Muscle layer of duodenum (tissue), 2 donors: ENCODE results near the gene LHPP.

Source experiments
- H3K27ac ChIP-seq: one replicate; pipeline ENCODE4 v1.7.0; 2013; ENCODE audit warnings: mild to moderate bottlenecking, low read length
- H3K27me3 ChIP-seq: one replicate; pipeline ENCODE4 v1.7.0; 2013; ENCODE audit warnings: low read depth, mild to moderate bottlenecking, control low read depth, low read length
- H3K36me3 ChIP-seq, 2 donors: one replicate each; pipeline ENCODE4 v1.7.0; 2013; ENCODE audit warnings: low read length in 2 of 2, control low read depth in 1 of 2, mild to moderate bottlenecking in 1 of 2; ENCODE audit not compliant: insufficient read depth in 2 of 2, control insufficient read depth in 1 of 2
- H3K4me1 ChIP-seq, 2 donors: one replicate each; pipeline ENCODE4 v1.7.0; 2013; ENCODE audit warnings: low read length in 2 of 2, mild to moderate bottlenecking in 2 of 2, control low read depth in 1 of 2, moderate library complexity in 1 of 2; ENCODE audit not compliant: insufficient read depth in 2 of 2, control insufficient read depth in 1 of 2
- H3K4me3 ChIP-seq, 2 donors: one replicate each; pipeline ENCODE4 v1.7.0; 2013; ENCODE audit warnings: low read length in 2 of 2, low read depth in 1 of 2, mild to moderate bottlenecking in 1 of 2
- H3K9me3 ChIP-seq, 2 donors: one replicate each; pipeline ENCODE4 v1.7.0; 2013; ENCODE audit warnings: low read length in 2 of 2, control low read depth in 1 of 2, mild to moderate bottlenecking in 1 of 2; ENCODE audit not compliant: control insufficient read depth in 1 of 2
- donor health status: healthy.

LHPP gene

DNA sequence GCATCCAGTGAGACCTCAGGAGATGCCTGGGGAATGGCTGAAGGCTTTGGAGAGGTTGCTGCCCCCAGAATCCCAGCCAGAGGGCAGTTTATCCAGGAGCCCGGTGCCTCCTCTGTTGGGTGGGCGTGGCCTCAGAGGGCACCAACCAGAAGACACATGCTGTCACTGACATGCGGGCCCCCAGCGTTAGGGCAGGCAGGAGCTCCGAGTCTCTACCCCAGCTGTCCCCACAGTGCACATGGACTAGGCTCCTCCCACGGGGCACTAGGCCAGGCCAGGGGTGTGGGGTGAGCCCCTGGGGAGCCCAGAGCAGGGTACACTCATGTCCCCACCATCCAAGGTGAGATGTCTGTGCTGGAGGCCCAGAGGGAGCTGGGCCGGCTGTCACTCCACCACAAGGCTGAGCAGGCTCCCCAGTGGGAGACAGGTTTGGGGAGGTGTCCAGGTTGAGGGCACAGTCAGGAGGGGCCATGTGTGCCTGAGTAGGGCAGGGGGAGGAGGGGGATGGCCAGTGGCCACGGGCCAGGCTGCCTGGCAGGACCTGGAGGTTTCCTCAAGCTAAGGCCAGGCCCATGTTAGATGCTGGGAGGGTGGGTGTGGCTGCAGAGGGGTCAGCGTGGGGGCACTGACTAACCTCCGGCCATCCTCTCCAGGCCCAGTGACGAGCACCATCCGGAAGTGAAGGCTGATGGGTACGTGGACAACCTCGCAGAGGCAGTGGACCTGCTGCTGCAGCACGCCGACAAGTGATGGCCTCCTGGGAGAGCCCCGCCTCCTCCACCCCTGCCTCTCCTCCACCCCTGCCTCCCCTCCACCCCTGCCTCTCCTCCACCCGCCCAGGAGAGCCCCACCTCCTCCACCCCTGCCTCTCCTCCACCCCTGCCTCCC, 151.2 kb downstream of the LHPP start:
- Histone ChIP-seq H3K4me1 (peaks cover 4 to 11% of the 10 kb centered on the region in 2 donors), H3K9me3 (no peaks in the 10 kb centered on the region), H3K27me3 (no peaks in the 10 kb centered on the region), H3K4me3 (no peak overlapping the region), H3K36me3 (peaks cover 0 to 9% of the 10 kb centered on the region in 2 donors), H3K27ac (no peak overlapping the region)

DNA sequence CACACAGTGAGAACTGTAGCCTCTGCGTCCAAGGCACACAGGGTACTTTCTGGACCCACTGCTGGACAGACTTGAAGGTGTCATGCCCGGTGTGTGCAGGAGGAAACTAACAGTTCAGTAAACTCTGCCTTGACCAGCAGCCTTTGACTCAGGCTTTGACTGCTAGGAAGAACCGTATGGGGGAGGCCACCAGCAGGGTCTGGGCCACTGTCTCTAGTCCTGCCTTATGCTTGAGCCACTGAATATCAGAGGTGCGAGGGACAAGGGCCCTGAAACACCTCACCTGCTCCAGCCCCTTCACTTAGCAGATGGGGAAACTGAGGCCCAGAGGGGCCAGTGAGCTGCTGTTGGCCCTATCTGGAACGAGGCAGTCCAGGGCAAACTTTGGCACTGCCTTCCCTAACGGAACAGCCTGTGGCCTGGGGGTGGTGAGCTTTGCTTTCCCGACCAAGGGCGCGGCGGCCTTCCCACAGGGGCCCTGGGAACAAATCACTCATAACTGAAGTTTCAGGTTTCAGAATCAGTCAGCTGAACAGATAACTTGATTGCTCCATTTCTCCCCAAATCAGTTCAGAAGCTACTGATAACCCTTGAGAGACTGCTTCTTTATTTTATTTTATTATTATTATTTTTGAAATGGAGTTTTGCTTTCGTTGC, 152.5 kb downstream of the LHPP start:
- Histone ChIP-seq H3K36me3 (peaks cover 0 to 9% of the 10 kb centered on the region in 2 donors), H3K4me3 (no peak overlapping the region), H3K4me1 (peaks cover 4 to 11% of the 10 kb centered on the region in 2 donors), H3K9me3 (no peaks in the 10 kb centered on the region), H3K27ac (no peak overlapping the region), H3K27me3 (no peaks in the 10 kb centered on the region)

DNA sequence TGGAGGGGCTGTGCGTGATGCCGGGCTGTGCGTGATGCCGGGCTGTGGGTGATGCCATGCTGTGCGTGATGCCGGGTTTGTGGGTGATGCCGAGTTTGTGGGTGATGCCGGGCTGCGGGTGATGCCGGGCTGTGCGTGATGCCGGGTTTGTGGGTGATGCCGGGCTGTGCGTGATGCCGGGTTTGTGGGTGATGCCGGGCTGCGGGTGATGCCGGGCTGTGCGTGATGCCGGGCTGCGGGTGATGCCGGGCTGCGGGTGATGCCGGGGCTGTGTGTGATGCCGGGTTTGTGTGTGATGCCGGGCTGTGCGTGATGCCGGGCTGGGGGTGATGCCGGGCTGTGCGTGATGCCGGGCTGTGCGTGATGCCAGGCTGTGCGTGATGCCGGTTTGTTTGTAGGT, 153.6 kb downstream of the LHPP start:
- Histone ChIP-seq H3K4me1 (peaks cover 4 to 17% of the 10 kb centered on the region in 2 donors), H3K4me3 (no peak overlapping the region), H3K9me3 (no peaks in the 10 kb centered on the region), H3K27me3 (no peaks in the 10 kb centered on the region), H3K36me3 (peaks cover 0 to 9% of the 10 kb centered on the region in 2 donors), H3K27ac (no peak overlapping the region)

DNA sequence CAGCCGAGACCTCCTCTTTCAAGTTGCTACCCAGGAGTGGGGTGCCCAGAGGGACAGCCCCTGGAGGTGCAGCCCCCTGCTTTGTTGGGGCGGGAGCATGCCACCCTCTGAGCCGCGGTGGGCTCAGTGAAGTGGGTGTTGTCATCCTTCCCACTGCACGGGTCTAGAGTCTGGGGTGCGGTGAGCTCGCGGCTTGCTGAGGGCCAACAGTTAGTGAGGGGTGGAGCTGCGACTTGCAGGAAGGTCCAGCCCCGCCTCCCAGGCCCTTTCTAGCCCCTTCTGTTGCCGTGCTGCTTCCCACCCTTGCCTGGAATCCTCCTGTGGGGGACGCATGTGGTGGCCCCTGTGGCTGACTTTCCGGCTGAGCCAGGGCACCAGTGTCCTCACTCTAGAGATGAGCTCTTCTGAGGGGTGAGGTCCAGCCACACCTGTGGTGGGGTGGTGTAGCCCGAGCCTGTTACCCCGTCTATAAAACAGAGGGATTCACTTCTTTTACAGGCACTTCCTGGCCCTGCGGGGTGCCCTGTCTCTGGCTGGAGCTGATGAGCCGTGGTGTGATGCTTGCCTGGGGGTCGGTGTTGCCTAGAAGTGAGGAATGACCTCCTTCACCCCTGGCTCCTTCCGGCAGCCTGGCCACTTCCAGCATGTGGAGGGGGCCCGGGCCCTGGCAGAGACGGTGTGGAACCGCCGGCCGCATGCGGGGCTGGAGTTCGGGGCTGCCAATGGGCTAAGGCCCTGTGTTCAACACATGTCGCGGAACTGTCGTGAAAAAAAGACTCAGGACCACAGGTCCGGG, 154.6 kb downstream of the LHPP start:
- no peak overlapping the region for H3K27ac ChIP-seq
- no peaks in the 10 kb centered on the region for H3K9me3 ChIP-seq
- H3K4me1 ChIP-seq = peaks cover 4 to 17% of the 10 kb centered on the region in 2 donors
- no peaks in the 10 kb centered on the region for H3K27me3 ChIP-seq
- peaks cover 0 to 9% of the 10 kb centered on the region in 2 donors for H3K36me3 ChIP-seq
- no peak overlapping the region for H3K4me3 ChIP-seq

DNA sequence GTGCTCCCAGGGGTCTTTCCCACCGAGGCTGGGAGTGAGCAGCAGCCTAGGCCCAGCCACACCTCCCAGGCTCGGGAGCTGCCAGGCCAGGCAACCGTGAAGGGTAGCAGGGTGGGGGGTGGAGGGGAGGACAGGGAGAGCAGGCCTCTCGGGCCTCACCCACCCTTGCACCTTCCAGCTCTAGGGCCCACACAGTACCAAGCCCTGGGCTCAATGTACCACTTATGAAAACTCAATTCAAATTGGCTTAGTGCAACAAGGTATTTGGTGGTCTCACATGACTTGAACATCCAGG, 155.2 kb downstream of the LHPP start:
- H3K36me3 ChIP-seq = peaks cover 0 to 9% of the 10 kb centered on the region in 2 donors
- no peak overlapping the region for H3K27ac ChIP-seq
- H3K27me3 ChIP-seq = no peaks in the 10 kb centered on the region
- H3K4me1 ChIP-seq = peaks cover 8 to 17% of the 10 kb centered on the region in 2 donors
- no peaks in the 10 kb centered on the region for H3K9me3 ChIP-seq
- no peak overlapping the region for H3K4me3 ChIP-seq

DNA sequence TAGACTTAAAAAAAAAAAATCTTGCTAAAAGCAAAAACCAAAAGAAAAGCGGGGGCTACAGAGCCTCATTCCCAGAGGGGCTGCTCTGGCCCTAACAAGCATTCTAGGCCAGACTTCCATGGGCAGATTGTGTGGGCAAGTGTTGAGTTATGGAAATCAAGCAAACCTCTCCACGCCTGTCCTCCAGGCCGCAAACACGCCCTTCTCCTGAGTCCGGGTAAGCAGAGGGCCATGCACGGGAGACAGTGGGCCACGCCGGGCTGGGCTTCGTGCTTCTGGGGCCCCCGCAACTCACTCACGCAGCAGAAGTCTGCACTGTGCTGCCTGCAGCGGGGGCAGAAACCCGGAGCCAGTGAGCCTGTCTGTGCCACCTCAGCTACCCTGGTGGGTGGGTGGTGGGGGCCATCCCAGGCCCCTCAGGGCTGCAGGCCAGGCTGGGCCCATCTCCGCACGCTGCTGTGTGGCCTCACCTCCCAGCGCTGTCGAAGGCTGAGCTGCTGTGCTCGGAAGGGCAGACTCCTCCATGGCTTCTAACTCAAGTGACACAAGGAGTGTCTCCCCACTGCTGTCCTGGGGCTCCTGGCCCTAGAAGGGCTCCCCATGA, 156.9 kb downstream of the LHPP start:
- H3K36me3 ChIP-seq = peaks cover 6 to 17% of the 10 kb centered on the region in 2 donors
- H3K4me3 ChIP-seq = no peak overlapping the region
- no peaks in the 10 kb centered on the region for H3K27me3 ChIP-seq
- H3K27ac ChIP-seq = no peak overlapping the region
- H3K4me1 ChIP-seq = peaks cover 6% of the 10 kb centered on the region in 2 donors
- no peaks in the 10 kb centered on the region for H3K9me3 ChIP-seq

DNA sequence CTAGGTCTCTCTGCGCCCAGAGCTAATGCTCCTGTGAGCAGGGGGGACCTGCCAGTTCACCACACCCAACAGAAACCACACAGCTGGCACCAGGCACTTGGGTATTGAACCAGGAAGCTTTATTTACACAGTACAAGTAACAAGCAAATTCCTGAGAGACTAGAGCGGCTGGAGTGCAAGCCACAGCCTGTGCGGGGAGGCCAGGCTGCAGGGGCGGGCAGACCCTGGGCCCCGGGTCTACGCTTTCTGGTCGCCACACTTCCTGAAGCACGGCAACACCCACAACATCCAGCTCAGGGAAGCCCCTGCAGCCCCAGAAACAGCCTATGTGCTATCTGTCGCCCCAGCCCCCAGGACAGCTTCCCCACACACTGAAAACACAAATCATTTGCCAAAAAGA, 157.6 kb downstream of the LHPP start:
- Histone ChIP-seq H3K4me1 (peaks cover 6% of the 10 kb centered on the region in 2 donors), H3K9me3 (no peaks in the 10 kb centered on the region), H3K27ac (no peak overlapping the region), H3K36me3 (peaks cover 6 to 17% of the 10 kb centered on the region in 2 donors), H3K27me3 (no peaks in the 10 kb centered on the region), H3K4me3 (no peak overlapping the region)

DNA sequence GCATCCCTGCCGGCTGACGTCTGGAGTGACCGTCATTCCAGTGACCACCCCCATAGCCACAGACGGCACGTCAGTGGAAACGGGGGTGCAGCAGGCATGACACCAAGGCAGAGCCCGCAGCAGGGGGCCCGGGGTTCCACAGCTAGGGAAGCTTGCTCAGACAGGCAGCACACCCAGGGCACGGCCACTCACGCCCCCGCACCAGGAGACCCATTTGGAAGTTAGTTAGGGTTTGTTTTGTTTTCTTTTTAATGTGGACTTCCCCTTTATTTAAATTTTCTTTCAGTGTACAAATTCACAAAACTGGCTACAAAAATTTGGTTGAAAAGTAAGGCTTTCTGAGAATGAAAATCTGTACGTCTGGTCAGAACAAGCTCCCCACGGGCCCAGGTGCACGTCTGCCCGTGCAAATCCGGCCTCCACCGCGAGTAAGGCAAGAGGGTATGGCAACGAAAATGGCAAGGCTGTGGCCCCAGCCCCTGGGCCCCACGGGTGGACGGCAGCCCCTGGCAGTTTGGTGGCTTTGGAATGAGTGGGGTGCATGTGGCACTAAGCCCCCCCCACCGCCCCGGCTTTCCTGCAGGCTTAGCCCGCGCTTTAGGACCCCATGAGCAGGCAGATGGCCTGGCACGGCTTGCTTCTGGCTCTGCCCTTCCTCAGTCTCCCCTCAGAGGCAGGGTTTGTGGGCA, 158.3 kb downstream of the LHPP start:
- Histone ChIP-seq H3K27ac (no peak overlapping the region), H3K27me3 (no peaks in the 10 kb centered on the region), H3K9me3 (no peaks in the 10 kb centered on the region), H3K4me1 (peaks cover 6% of the 10 kb centered on the region in 2 donors), H3K4me3 (no peak overlapping the region), H3K36me3 (peaks cover 6 to 17% of the 10 kb centered on the region in 2 donors)

DNA sequence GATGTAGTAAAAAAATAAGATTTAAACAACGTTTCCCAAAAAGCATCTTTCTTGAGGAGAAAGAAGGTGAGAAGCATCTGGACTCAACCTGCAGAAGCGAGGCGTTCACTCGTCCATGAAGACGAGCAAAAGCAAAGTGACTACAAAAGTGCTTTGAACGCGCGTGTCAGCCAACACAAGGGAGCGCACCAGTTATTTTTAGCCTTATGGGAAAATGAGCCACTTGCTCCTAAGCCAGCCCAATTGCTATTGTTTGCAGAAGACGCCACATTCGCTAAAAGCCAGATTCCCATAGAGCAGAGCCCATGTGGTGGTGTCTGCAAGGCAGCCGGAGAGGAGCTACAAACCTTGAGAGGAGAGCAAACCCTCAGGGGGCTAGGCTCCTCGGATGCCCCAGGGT, 160.0 kb downstream of the LHPP start:
- Histone ChIP-seq H3K36me3 (peaks cover 6 to 17% of the 10 kb centered on the region in 2 donors), H3K27ac (no peak overlapping the region), H3K4me3 (no peak overlapping the region), H3K27me3 (no peaks in the 10 kb centered on the region), H3K9me3 (no peaks in the 10 kb centered on the region), H3K4me1 (peaks cover 6 to 13% of the 10 kb centered on the region in 2 donors)

DNA sequence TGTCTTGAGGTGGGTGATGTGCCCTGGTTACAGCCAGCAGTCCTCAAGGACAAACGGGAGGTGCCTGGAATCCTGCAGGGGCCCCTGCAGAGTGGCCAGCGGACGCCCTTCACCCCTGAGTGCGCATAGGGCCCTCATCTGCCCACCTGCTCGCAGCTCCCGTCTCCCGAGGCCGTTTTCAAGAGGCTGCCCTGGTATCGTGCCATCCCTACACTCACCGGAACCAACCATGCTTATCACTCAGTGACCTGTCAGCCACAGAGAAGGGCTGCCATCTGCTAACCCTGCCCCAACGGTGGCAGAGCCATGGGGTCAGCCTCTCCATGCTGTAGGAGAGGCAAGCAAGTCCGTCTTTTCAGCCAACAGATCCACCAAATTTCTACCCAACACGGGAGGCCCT, 160.5 kb downstream of the LHPP start:
- H3K27me3 ChIP-seq = no peaks in the 10 kb centered on the region
- peaks cover 6 to 18% of the 10 kb centered on the region in 2 donors for H3K4me1 ChIP-seq
- peaks cover 6 to 11% of the 10 kb centered on the region in 2 donors for H3K36me3 ChIP-seq
- H3K9me3 ChIP-seq = no peaks in the 10 kb centered on the region
- H3K4me3 ChIP-seq = no peak overlapping the region
- H3K27ac ChIP-seq = no peak overlapping the region
